ENCODE measurements around the gene FAM20C. TPM values are rescaled to one million over a fixed set of nuclear protein-coding genes. Genes with fewer than 3 reads are reported as not detected.

The FAM20C gene
- total RNA-seq, 3 donors from 2014 or later = 20.7 to 47.7 (median 26.5) TPM

GRCh38 chr7:186516-187113 lies 5.8 kb upstream of the FAM20C start:
- Histone ChIP-seq H3K36me3 (ENCODE audit: low read depth) (no peaks in the 10 kb centered on the region), H3K4me1 (ENCODE audit: low read depth) (peaks cover under 1% of the 10 kb centered on the region), H3K4me3 (no peak overlapping the region), H3K9me3 (no peaks in the 10 kb centered on the region)
- no peak for ATAC-seq
- no peak for TF ChIP-seq CTCF (IDR thresholded peaks at IDR 0.05)
- intact Hi-C loops (cut with DNase I, micrococcal nuclease) = no loop called here
- DNase-seq = no peak

GRCh38 chr7:187227-187927 lies 5.0 kb upstream of the FAM20C start:
- intact Hi-C loops (cut with DNase I, micrococcal nuclease) = no loop called here
- H3K9me3 ChIP-seq = no peaks in the 10 kb centered on the region
- no peak for TF ChIP-seq CTCF (IDR thresholded peaks at IDR 0.05)
- no peak overlapping the region for H3K4me3 ChIP-seq
- H3K36me3 ChIP-seq (ENCODE audit: low read depth) = no peaks in the 10 kb centered on the region
- ATAC-seq (no peak), DNase-seq (no peak)
- peaks cover 4% of the 10 kb centered on the region for H3K4me1 ChIP-seq (ENCODE audit: low read depth)

- no peak for TF ChIP-seq CTCF (IDR thresholded peaks at IDR 0.05)
- H3K4me1 ChIP-seq (ENCODE audit: low read depth) = peaks cover 4% of the 10 kb centered on the region
- intact Hi-C loops (cut with DNase I, micrococcal nuclease) = no loop called here
- ATAC-seq (no peak), DNase-seq (no peak)
- H3K4me3 ChIP-seq = no peak overlapping the region
- H3K9me3 ChIP-seq = no peaks in the 10 kb centered on the region
- H3K36me3 ChIP-seq (ENCODE audit: low read depth) = no peaks in the 10 kb centered on the region
Measured at GRCh38 chr7:188174-188573, 4.2 kb upstream of the FAM20C start.

GRCh38 chr7:188727-189500 lies 3.5 kb upstream of the FAM20C start:
- H3K9me3 ChIP-seq = no peaks in the 10 kb centered on the region
- ATAC-seq (no peak), DNase-seq (no peak)
- no peak overlapping the region for H3K4me3 ChIP-seq
- no peaks in the 10 kb centered on the region for H3K36me3 ChIP-seq (ENCODE audit: low read depth)
- intact Hi-C loops (cut with DNase I, micrococcal nuclease) = no loop called here
- TF ChIP-seq CTCF (IDR thresholded peaks at IDR 0.05) = no peak
- H3K4me1 ChIP-seq (ENCODE audit: low read depth) = peaks cover 9% of the 10 kb centered on the region

GRCh38 chr7:189719-190118 lies 2.7 kb upstream of the FAM20C start:
- DNase-seq (no peak), ATAC-seq (no peak)
- intact Hi-C loops (cut with DNase I, micrococcal nuclease) = no loop called here
- peaks cover 16% of the 10 kb centered on the region for H3K4me1 ChIP-seq (ENCODE audit: low read depth)
- H3K9me3 ChIP-seq = no peaks in the 10 kb centered on the region
- TF ChIP-seq CTCF (IDR thresholded peaks at IDR 0.05) = no peak
- H3K36me3 ChIP-seq (ENCODE audit: low read depth) = no peaks in the 10 kb centered on the region
- H3K4me3 ChIP-seq = no peak overlapping the region
